ENCODE results near the gene SLC16A5. TPM values are rescaled to one million over a fixed set of nuclear protein-coding genes. Genes with fewer than 3 reads are reported as not detected.
"Not testable (repeated sequence)": the region's sequence is repeated elsewhere in the genome, so short reads cannot be mapped to it uniquely, and the experiment has no call there.

SLC16A5 gene
- total RNA-seq, 2 experiments from 2014 or later: 9.2 to 11.0 TPM

DNA sequence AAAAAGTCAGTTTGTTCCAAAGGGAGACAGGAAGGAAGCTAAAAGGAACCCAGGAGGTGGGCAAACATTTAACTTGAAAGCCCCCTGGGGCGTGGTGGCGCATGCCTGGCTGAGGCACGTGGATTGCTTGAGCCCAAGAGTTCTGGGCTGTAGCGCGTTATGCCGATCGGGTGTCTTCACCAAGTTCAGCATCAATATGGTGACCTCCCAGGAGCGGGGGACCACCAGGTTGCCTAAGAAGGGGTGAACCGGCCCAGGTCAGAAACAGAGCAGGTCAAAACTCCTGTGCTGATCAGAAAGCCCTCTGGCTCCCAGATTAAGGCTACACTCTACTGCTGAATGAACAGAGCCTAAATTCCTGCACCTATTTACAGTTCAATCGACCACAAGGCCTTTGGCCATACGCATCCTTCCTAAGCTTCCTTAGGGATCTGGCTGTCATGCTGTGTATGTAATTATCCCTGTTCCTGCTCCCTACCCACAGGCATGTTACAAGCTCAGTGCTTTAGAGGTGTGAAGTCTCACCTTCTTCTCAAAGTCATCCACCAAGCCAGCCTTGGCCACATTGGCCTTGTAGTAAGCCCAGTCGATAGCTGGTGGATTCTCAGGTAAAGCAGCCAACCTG lies 46.0 kb upstream of the SLC16A5 start:
- TF ChIP-seq, protein P1, sequence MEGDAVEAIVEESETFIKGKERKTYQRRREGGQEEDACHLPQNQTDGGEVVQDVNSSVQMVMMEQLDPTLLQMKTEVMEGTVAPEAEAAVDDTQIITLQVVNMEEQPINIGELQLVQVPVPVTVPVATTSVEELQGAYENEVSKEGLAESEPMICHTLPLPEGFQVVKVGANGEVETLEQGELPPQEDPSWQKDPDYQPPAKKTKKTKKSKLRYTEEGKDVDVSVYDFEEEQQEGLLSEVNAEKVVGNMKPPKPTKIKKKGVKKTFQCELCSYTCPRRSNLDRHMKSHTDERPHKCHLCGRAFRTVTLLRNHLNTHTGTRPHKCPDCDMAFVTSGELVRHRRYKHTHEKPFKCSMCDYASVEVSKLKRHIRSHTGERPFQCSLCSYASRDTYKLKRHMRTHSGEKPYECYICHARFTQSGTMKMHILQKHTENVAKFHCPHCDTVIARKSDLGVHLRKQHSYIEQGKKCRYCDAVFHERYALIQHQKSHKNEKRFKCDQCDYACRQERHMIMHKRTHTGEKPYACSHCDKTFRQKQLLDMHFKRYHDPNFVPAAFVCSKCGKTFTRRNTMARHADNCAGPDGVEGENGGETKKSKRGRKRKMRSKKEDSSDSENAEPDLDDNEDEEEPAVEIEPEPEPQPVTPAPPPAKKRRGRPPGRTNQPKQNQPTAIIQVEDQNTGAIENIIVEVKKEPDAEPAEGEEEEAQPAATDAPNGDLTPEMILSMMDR (IDR thresholded peaks at IDR 0.05): no peak
- no peaks in the 10 kb centered on the region for H3K27me3 ChIP-seq (ENCODE audit: control insufficient read depth in 1 of 2, insufficient read depth in 2 of 2, low read length in 2 of 2)
- intact Hi-C loops (cut with DNase I, micrococcal nuclease): no loop called here
- no peak overlapping the region for H3K4me3 ChIP-seq (ENCODE audit: low read length)
- POLR2A ChIA-PET: no interaction called here
- DNase-seq (no peak), ATAC-seq (ENCODE audit: poor library complexity) (no peak)
- Mint-ChIP-seq H3K36me3 (ENCODE audit: low read depth) (peaks cover 57% of the 10 kb centered on the region), H3K9me3 (no peaks in the 10 kb centered on the region), H3K4me3 (no peak overlapping the region), H3K27me3 (no peaks in the 10 kb centered on the region), H3K4me1 (ENCODE audit: low read depth) (peaks cover 34% of the 10 kb centered on the region), H3K27ac (peak overlapping the region; percentile 13)
- CTCF ChIA-PET: interaction anchor here (1.2 kb wide), 1 partner anchor 130 kb away, joined by 3 read pairs; no protein-coding TSS in a partner anchor
- H3K27ac ChIP-seq (ENCODE audit: low read depth in 1 of 2, low read length in 2 of 2): no peak overlapping the region
- peaks cover 15% of the 10 kb centered on the region for H3K4me1 ChIP-seq (ENCODE audit: insufficient read depth, low read length)
- peaks cover 41% of the 10 kb centered on the region for H3K36me3 ChIP-seq (ENCODE audit: insufficient read depth, low read length)
- H3K9me3 ChIP-seq (ENCODE audit: control insufficient read depth in 1 of 2, insufficient read depth in 1 of 2, low read length in 2 of 2): no peaks in the 10 kb centered on the region

DNA sequence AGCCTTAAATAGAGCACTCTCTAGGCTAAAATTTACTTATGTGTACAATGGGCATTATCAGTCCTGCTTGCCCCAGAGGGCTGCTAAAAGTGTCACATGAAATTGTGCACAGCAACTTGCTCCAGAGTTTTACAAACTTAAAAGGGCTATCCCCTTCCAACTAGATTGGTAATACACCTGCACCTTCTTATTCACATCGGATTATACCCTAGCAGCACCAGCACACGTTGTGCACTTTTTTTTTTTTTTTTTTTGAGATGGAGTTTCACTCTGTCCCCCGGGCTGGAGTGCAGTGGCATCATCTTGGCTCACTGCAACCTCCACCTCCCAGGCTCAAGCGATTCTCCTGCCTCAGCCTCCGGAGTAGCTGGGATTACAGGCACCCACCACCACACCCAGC lies 44.0 kb upstream of the SLC16A5 start:
- Histone ChIP-seq H3K4me1 (ENCODE audit: insufficient read depth, low read length) (peaks cover 20% of the 10 kb centered on the region), H3K36me3 (ENCODE audit: insufficient read depth, low read length) (peaks cover 35% of the 10 kb centered on the region)
- Mint-ChIP-seq H3K36me3 (ENCODE audit: low read depth) (peaks cover 58% of the 10 kb centered on the region), H3K4me3 (peak overlapping the region; percentile 15), H3K4me1 (ENCODE audit: low read depth) (peaks cover 38% of the 10 kb centered on the region)
- H3K27ac ChIP-seq (ENCODE audit: low read depth in 1 of 2, low read length in 2 of 2); H3K9me3 ChIP-seq (ENCODE audit: control insufficient read depth in 1 of 2, insufficient read depth in 1 of 2, low read length in 2 of 2); POLR2A ChIA-PET; H3K9me3 Mint-ChIP-seq; intact Hi-C loops (cut with DNase I, micrococcal nuclease); H3K27me3 Mint-ChIP-seq; DNase-seq; H3K4me3 ChIP-seq (ENCODE audit: low read length); H3K27me3 ChIP-seq (ENCODE audit: control insufficient read depth in 1 of 2, insufficient read depth in 2 of 2, low read length in 2 of 2); CTCF ChIA-PET; ATAC-seq (ENCODE audit: poor library complexity); H3K27ac Mint-ChIP-seq: not testable (repeated sequence)

DNA sequence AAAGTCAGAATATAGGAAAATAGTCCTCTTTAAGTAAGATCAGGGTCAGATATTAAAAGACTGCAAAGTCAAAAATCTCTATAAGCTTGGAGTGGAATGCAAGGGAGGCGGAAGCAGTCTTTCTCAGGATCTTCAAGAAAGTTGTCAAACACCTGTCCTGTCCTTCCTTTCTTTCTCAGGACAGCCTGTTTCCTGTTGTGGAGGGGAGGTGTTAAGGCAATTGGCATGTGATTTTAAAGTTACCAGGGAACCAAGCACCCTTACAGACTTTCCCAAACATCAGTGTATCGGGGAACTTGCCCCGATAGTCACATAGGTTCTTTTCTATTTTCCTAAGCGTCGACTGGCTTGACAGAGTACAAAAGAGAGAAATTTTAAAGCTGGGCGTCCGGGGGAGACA lies 43.0 kb upstream of the SLC16A5 start:
- TF ChIP-seq, protein P1 (IDR thresholded peaks at IDR 0.05): no peak
- Mint-ChIP-seq H3K36me3 (ENCODE audit: low read depth) (peaks cover 58% of the 10 kb centered on the region), H3K4me3 (peak overlapping the region; percentile 66), H3K27ac (peak overlapping the region; percentile 42), H3K9me3 (no peaks in the 10 kb centered on the region), H3K27me3 (no peaks in the 10 kb centered on the region), H3K4me1 (ENCODE audit: low read depth) (peaks cover 47% of the 10 kb centered on the region)
- DNase-seq (no peak), ATAC-seq (ENCODE audit: poor library complexity) (no peak)
- peaks cover 29% of the 10 kb centered on the region for H3K36me3 ChIP-seq (ENCODE audit: insufficient read depth, low read length)
- H3K9me3 ChIP-seq (ENCODE audit: control insufficient read depth in 1 of 2, insufficient read depth in 1 of 2, low read length in 2 of 2): no peaks in the 10 kb centered on the region
- intact Hi-C loops (cut with DNase I, micrococcal nuclease): loop anchor here (5.0 kb wide), 3 partner anchors 62 to 138 kb away; partner anchors contain the start of gene SUMO2 (in 1 of the 2)
- H3K27me3 ChIP-seq (ENCODE audit: control insufficient read depth in 1 of 2, insufficient read depth in 2 of 2, low read length in 2 of 2): no peaks in the 10 kb centered on the region
- CTCF ChIA-PET: no interaction called here
- H3K27ac ChIP-seq (ENCODE audit: low read depth in 1 of 2, low read length in 2 of 2): no peak overlapping the region
- no peak overlapping the region for H3K4me3 ChIP-seq (ENCODE audit: low read length)
- peaks cover 20% of the 10 kb centered on the region for H3K4me1 ChIP-seq (ENCODE audit: insufficient read depth, low read length)
- POLR2A ChIA-PET: no interaction called here

DNA sequence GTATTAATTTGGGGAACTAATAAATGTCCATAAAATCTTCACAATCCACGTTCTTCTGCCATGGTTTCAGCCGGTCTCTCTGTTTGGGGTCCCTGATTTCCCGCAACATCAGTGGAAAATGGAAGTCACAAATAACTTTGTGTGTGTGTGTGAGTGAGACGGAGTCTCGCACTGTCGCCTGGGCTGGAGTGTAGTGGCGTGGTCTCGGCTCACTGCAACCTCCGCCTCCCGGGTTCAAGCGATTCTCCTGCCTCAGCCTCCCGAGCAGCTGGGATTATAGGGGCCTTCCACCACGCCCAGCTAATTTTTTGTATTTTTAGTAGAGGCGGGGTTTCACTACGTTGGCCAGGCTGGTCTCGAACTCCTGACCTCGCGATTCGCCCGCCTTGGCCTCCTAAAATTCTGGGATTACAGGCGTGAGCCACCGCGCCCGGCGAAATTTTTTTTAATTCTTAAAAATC lies 41.8 kb upstream of the SLC16A5 start:
- not testable (repeated sequence) for H3K9me3 ChIP-seq (ENCODE audit: control insufficient read depth in 1 of 2, insufficient read depth in 1 of 2, low read length in 2 of 2); DNase-seq; H3K27me3 ChIP-seq (ENCODE audit: control insufficient read depth in 1 of 2, insufficient read depth in 2 of 2, low read length in 2 of 2); ATAC-seq (ENCODE audit: poor library complexity); H3K9me3 Mint-ChIP-seq; H3K27me3 Mint-ChIP-seq
- Histone ChIP-seq H3K4me1 (ENCODE audit: insufficient read depth, low read length) (peaks cover 20% of the 10 kb centered on the region), H3K27ac (ENCODE audit: low read depth in 1 of 2, low read length in 2 of 2) (peak overlapping the region; percentile 82 to 84), H3K36me3 (ENCODE audit: insufficient read depth, low read length) (peaks cover 26% of the 10 kb centered on the region), H3K4me3 (ENCODE audit: low read length) (peak overlapping the region; percentile 80)
- Mint-ChIP-seq H3K36me3 (ENCODE audit: low read depth) (peaks cover 49% of the 10 kb centered on the region), H3K27ac (peak overlapping the region; percentile 100), H3K4me3 (peak overlapping the region; percentile 100), H3K4me1 (ENCODE audit: low read depth) (peaks cover 49% of the 10 kb centered on the region)
- CTCF ChIA-PET: interaction anchor here (0.9 to 4.2 kb wide), 3 partner anchors 11 to 34 kb away, joined by 3 to 21 read pairs (median 4); partner anchors contain the start of gene MRPL58
- POLR2A ChIA-PET: interaction anchor here (0.6 to 3.8 kb wide), 12 partner anchors 10 to 137 kb away, joined by 3 to 71 read pairs (median 8); partner anchors contain the start of genes CDR2L, MRPL58, SLC16A5 and SUMO2
- intact Hi-C loops (cut with DNase I, micrococcal nuclease): loop anchor here (1.0 to 5.0 kb wide), 5 partner anchors 10 to 136 kb away; partner anchors contain the start of genes MRPL58 (in 1 of the 2) and SUMO2 (in 1 of the 2)

Data from CD4-positive, alpha-beta T cell (primary cell).